Hippocampal formation (tissue), 2 donors: ENCODE results near the gene HIBCH.
"Not testable (repeated sequence)": the region's sequence is repeated elsewhere in the genome, so short reads cannot be mapped to it uniquely, and the experiment has no call there.

Experiments
- DNase-seq, 2 donors: peaks; one replicate each; lab custom pipeline; 2025; lab: John Stamatoyannopoulos, UW

Gene HIBCH

DNA sequence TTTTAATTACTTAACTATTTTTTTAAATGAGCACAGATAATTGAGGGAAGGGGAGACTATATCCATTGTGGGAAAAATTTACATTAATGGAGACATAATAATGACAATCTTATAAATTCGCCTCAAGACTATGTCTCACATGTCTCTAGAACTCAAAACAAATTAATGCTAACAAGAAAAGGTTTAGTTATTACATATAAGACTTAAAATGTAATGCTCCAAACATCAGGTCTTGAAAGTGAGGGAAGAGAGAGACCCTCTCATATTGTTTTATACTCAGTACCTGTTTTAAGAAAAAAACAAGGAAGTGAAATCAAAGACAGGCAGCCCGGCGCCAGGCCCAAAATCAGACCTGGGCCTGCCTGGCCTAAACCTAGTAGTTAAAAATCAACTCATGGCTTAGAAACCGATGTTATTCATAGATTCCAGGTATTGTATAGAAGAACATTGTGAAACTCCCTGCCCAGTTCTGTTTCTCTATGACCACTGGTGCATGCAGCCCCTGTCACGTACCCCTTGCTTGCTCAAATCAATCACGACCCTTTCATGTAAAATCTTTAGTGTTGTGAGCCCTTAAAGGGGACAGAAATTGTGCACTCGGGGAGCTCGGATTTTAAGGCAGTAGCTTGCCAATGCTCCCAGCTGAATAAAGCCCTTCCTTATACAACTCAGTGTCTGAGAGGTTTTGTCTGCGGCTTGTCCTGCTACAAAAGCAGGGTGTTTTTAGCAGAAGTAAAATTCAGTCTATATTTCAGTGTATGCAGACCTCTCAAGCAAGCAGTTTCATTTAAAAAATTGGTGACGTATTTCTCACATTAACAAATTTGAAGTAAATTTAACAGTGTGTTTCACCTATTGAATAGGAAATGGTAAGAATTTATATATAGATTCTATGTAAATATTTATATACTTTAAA, 161.8 kb downstream of the HIBCH start:
- DNase-seq, result not testable (repeated sequence)

DNA sequence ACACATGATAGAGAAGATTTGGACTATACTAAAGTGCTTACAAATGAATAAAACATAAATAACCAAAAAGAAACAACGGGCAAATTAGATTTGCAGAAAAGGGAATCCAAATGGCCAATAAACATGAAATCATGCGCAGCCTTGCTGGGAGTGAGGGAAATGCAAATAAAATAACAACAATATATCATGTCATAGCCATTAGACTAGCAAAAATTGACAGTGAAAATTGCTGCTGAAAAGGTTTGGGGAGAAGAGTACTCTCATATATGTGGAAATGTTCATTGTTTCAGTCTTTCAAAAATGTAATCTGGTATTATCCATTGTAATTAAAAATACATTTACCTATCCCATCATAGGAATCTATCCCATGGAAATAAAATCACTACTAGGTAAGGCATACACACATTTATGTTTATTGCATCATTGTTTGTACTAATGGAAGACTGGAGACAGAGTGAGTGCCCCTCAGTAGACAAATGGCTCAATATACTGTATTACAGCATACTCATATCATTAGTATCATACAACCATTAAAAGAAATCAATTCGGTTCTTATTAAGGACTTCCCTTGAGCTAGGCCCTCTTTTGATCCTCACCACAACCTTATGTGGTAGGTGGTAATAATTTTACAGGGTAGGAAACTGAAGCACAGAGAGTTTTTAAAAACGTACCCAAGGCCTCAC, 163.0 kb downstream of the HIBCH start:
- DNase-seq, result no peak
